Caco-2 (cell line): ENCODE measurements around the gene NFAM1. TPM values are rescaled to one million over a fixed set of nuclear protein-coding genes. Genes with fewer than 3 reads are reported as not detected.

Experiments
- BruUV-seq: library from RNA; stranded (reverse); fragments of 400-500 nt; replicated peaks from 2 replicates; lab custom pipeline; 2021; lab: Mats Ljungman, UMichigan
- CTCF ChIA-PET: fragments of 300-600 bp; sonication (Branson Sonifier 250); formaldehyde crosslinking; loops from one replicate; lab custom pipeline; 2022; ENCODE audit warnings: antibody characterized with exemption; lab: Charles Lee
- POLR2A ChIA-PET: fragments of 300-600 bp; sonication (Branson Sonifier 250); formaldehyde crosslinking; loops from one replicate; lab custom pipeline; 2022; ENCODE audit warnings: antibody characterized with exemption; lab: Charles Lee
- DNase-seq, 2 experiments: peaks; one replicate each; pipeline versions ENCODE4 v3.0.0 to v3.0.0-alpha.2; 2020 to 2022
- H3K27me3 ChIP-seq: replicated peaks from 2 replicates; pipeline ENCODE4 v1.6.0; 2011; ENCODE audit warnings: low read length; ENCODE audit not compliant: control insufficient read depth, insufficient read depth
- H3K36me3 ChIP-seq: 2 replicates; pipeline ENCODE4 v1.5.1; 2011; ENCODE audit warnings: low read length; ENCODE audit not compliant: control insufficient read depth, insufficient read depth
- H3K4me1 ChIP-seq: fragments of 250-450 bp; sonication (Bioruptor Pico); 2 replicates; pipeline ENCODE4 v1.5.1; 2020; ENCODE audit warnings: mild to moderate bottlenecking
- H3K4me3 ChIP-seq: 2 replicates; pipeline ENCODE4 v1.5.1; 2011; ENCODE audit warnings: low read depth, mild to moderate bottlenecking, control low read depth, low read length
- H3K9me3 ChIP-seq: fragments of 250-450 bp; sonication (Bioruptor Pico); 2 replicates; pipeline ENCODE4 v1.5.1; 2020; ENCODE audit warnings: mild to moderate bottlenecking, moderate library complexity
- H3K27ac Mint-ChIP-seq: one replicate; pipeline ENCODE4 v1.8.0; 2022; ENCODE audit warnings: mixed read lengths; ENCODE audit not compliant: unreplicated experiment
- H3K27me3 Mint-ChIP-seq: one replicate; pipeline ENCODE4 v1.8.0; 2022; ENCODE audit warnings: mixed read lengths; ENCODE audit not compliant: insufficient read depth, unreplicated experiment
- H3K36me3 Mint-ChIP-seq: one replicate; pipeline ENCODE4 v1.8.0; 2022; ENCODE audit warnings: mild to moderate bottlenecking, mixed read lengths; ENCODE audit not compliant: insufficient read depth, unreplicated experiment
- H3K4me1 Mint-ChIP-seq: one replicate; pipeline ENCODE4 v1.8.0; 2022; ENCODE audit warnings: low read depth, mixed read lengths; ENCODE audit not compliant: unreplicated experiment
- H3K4me3 Mint-ChIP-seq: one replicate; pipeline ENCODE4 v1.8.0; 2022; ENCODE audit warnings: mild to moderate bottlenecking, moderate library complexity, mixed read lengths; ENCODE audit not compliant: unreplicated experiment
- H3K9me3 Mint-ChIP-seq: one replicate; pipeline ENCODE4 v1.8.0; 2022; ENCODE audit warnings: mixed read lengths; ENCODE audit not compliant: unreplicated experiment
- CTCF ChIP-seq, 2 experiments: fragments of 200-600 bp in 1 of 2; IDR thresholded peaks; 1 replicate in 1 of 2; 2 replicates in 1 of 2; pipeline versions ENCODE4 v1.5.1 to v1.8.0; 2011 to 2022; ENCODE audit warnings: antibody characterized with exemption in 1 of 2, control low read depth in 1 of 2, inconsistent platforms in 1 of 2, low read depth in 1 of 2, low read length in 1 of 2, mild to moderate bottlenecking in 1 of 2, moderate library complexity in 1 of 2; ENCODE audit not compliant: insufficient read depth in 1 of 2, severe bottlenecking in 1 of 2, unreplicated experiment in 1 of 2
- intact Hi-C: fragments of 100-400 bp; cut with micrococcal nuclease; formaldehyde crosslinking; loops from one replicate; pipeline ENCODE4 v1.10.0; 2022; ENCODE audit not compliant: unreplicated experiment
- total RNA-seq: library from RNA; stranded (reverse); gene quantifications from 2 replicates; pipeline ENCODE4 v1.2.3, GENCODE V29; 2022

The NFAM1 gene
- total RNA-seq, 1 experiment from 2014 or later, result not detected

GRCh38 chr22:42451499-42452145, 19.4 kb upstream of the NFAM1 start:
- ChIA-PET CTCF (interaction anchor here (0.7 kb wide), 1 partner anchor 8 kb away, joined by 4 read pairs; no protein-coding TSS in a partner anchor), POLR2A (no interaction called here)
- Mint-ChIP-seq H3K36me3 (no peaks in the 10 kb centered on the region), H3K4me3 (no peak overlapping the region), H3K4me1 (no peaks in the 10 kb centered on the region), H3K27me3 (peaks cover 8% of the 10 kb centered on the region), H3K27ac (no peak overlapping the region), H3K9me3 (no peaks in the 10 kb centered on the region)
- no peaks in the 10 kb centered on the region for H3K36me3 ChIP-seq
- no peaks in the 10 kb centered on the region for H3K9me3 ChIP-seq
- intact Hi-C loops, result no loop called here
- H3K4me3 ChIP-seq, result no peak overlapping the region
- no TSS peak for BruUV-seq
- no peaks in the 10 kb centered on the region for H3K4me1 ChIP-seq
- no peaks in the 10 kb centered on the region for H3K27me3 ChIP-seq
- no peak for DNase-seq
- no peak for TF ChIP-seq CTCF (IDR thresholded peaks at IDR 0.05; ENCODE audit: insufficient read depth in 1 of 2, low read depth in 1 of 2, low read length in 1 of 2, severe bottlenecking in 1 of 2, unreplicated experiment in 1 of 2)

GRCh38 chr22:42450862-42451261, 18.7 kb upstream of the NFAM1 start:
- no peak overlapping the region for H3K4me3 Mint-ChIP-seq
- DNase-seq, result no peak
- no peaks in the 10 kb centered on the region for H3K9me3 ChIP-seq
- BruUV-seq, result no TSS peak
- H3K4me1 Mint-ChIP-seq, result no peaks in the 10 kb centered on the region
- H3K4me3 ChIP-seq, result no peak overlapping the region
- no peak for TF ChIP-seq CTCF (IDR thresholded peaks at IDR 0.05; ENCODE audit: insufficient read depth in 1 of 2, low read depth in 1 of 2, low read length in 1 of 2, severe bottlenecking in 1 of 2, unreplicated experiment in 1 of 2)
- H3K27ac Mint-ChIP-seq, result no peak overlapping the region
- intact Hi-C loops, result no loop called here
- H3K36me3 Mint-ChIP-seq, result no peaks in the 10 kb centered on the region
- no peaks in the 10 kb centered on the region for H3K27me3 ChIP-seq
- H3K9me3 Mint-ChIP-seq, result no peaks in the 10 kb centered on the region
- peaks cover 5% of the 10 kb centered on the region for H3K27me3 Mint-ChIP-seq
- ChIA-PET POLR2A (no interaction called here), CTCF (no interaction called here)
- H3K36me3 ChIP-seq, result no peaks in the 10 kb centered on the region
- no peaks in the 10 kb centered on the region for H3K4me1 ChIP-seq

- intact Hi-C loops, result no loop called here
- POLR2A ChIA-PET, result no interaction called here
- Histone ChIP-seq H3K4me3 (no peak overlapping the region), H3K27me3 (no peaks in the 10 kb centered on the region), H3K36me3 (no peaks in the 10 kb centered on the region), H3K4me1 (peaks cover 6% of the 10 kb centered on the region; the same call in 1 of the 2 replicates), H3K9me3 (no peaks in the 10 kb centered on the region)
- Mint-ChIP-seq H3K4me1 (no peaks in the 10 kb centered on the region), H3K9me3 (no peaks in the 10 kb centered on the region), H3K27me3 (peaks cover 2% of the 10 kb centered on the region), H3K4me3 (no peak overlapping the region), H3K36me3 (no peaks in the 10 kb centered on the region), H3K27ac (no peak overlapping the region)
- CTCF ChIA-PET, result no interaction called here
- TF ChIP-seq CTCF (IDR thresholded peaks at IDR 0.05; ENCODE audit: insufficient read depth in 1 of 2, low read depth in 1 of 2, low read length in 1 of 2, severe bottlenecking in 1 of 2, unreplicated experiment in 1 of 2), result no peak
- no TSS peak for BruUV-seq
- DNase-seq, result no peak
These were observed 13.9 kb upstream of the NFAM1 start for GRCh38 chr22:42446151-42446550.
